GM12872 (cell line): Measurements from ENCODE around the gene CCL27.

ENCODE experiments used
- CTCF ChIP-seq: IDR thresholded peaks from 3 replicates; pipeline ENCODE4 v1.5.1; 2011; ENCODE audit warnings: low read depth, mild to moderate bottlenecking, low read length, moderate library complexity; ENCODE audit not compliant: insufficient read depth

The CCL27 gene

GRCh38 chr9:34675869-34676268 is 13.4 kb upstream of the CCL27 start:
- TF ChIP-seq CTCF: no peak

GRCh38 chr9:34675048-34675714 is 12.7 kb upstream of the CCL27 start:
- peak; percentile 83 for TF ChIP-seq CTCF

GRCh38 chr9:34674440-34674839 is 12.0 kb upstream of the CCL27 start:
- no peak for TF ChIP-seq CTCF

- no peak for TF ChIP-seq CTCF
Measured at GRCh38 chr9:34671307-34671706, 8.8 kb upstream of the CCL27 start.

- TF ChIP-seq CTCF: no peak
Measured at GRCh38 chr9:34669809-34670562, 7.5 kb upstream of the CCL27 start.

GRCh38 chr9:34665381-34666250 is 3.2 kb upstream of the CCL27 start:
- TF ChIP-seq CTCF: no peak

- no peak for TF ChIP-seq CTCF
Measured at GRCh38 chr9:34665067-34665380, 2.6 kb upstream of the CCL27 start.
